K562 treated with DMSO at 1 percent for 12 hours (cell line): ENCODE measurements around the gene CCL18. TPM values are rescaled to one million over a fixed set of nuclear protein-coding genes. Genes with fewer than 3 reads are reported as not detected.

Experiments used
- total RNA-seq: library from RNA; unstranded; fragments of 300-600 nt; gene quantifications from 2 replicates; pipeline ENCODE4 v1.2.3, GENCODE V29; 2022; ENCODE audit not compliant: insufficient read depth

The CCL18 gene, protein sequence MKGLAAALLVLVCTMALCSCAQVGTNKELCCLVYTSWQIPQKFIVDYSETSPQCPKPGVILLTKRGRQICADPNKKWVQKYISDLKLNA
- total RNA-seq: not detected in 2 replicates

DNA sequence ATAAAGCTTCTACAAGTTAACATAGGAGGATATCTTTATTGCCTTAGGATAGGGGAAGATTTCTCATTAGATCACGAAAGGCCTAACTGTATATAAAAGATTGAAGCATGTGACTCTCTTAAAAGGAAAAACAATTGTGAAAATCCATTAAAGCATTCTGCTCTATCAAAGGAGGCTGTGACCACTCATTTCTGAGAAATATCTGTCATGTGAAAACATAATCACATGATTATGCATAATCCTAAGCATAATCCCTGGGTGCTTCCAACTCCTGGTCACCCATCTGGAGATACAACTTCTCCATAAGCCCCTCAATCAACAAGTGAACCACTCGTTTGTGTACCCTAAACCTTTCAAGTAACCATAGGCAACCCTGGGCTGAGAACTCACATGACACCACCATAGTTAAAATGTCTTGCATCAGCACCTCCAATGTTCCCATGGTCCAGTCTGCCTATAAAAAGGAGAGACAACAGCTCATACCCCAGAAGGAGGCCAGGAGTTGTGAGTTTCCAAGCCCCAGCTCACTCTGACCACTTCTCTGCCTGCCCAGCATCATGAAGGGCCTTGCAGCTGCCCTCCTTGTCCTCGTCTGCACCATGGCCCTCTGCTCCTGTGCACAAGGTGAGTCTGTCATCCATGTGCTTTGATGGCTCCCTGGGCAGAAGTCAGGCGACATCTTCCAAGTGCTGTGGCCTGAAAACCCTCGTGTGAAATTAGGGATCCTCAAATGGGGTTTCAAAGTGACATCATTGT lies at the start of gene CCL18:
Gene CCL18, plus strand, starts transcription at position 487 of the 756 bp plus-strand sequence. Its CDS starts 71 bp downstream, at position 558.

DNA sequence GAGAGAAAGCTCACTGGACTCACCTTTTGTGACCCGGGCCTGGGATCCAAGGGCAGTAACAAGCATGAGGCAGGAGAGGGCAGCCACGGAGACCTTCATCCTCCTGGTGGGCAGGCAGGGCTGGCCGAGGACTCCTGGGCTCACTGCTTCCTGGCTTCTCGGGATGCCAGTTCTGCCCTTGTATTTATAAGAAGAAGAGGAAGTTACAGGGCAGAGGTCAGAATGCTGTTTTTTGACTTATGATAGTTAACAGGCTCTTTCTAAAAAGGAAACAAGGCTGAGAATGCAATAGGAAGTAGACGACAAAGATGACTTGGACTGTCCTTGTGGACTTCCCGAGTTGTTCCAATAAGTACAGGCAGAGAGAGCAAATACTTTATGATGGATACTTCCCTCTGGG lies 46.3 kb upstream of the CCL18 start, which contains the start of gene CCL23:
Gene CCL23, minus strand, starts transcription at position 174 of the 400 bp plus-strand sequence. Its CDS starts 75 bp downstream, at position 99.

DNA sequence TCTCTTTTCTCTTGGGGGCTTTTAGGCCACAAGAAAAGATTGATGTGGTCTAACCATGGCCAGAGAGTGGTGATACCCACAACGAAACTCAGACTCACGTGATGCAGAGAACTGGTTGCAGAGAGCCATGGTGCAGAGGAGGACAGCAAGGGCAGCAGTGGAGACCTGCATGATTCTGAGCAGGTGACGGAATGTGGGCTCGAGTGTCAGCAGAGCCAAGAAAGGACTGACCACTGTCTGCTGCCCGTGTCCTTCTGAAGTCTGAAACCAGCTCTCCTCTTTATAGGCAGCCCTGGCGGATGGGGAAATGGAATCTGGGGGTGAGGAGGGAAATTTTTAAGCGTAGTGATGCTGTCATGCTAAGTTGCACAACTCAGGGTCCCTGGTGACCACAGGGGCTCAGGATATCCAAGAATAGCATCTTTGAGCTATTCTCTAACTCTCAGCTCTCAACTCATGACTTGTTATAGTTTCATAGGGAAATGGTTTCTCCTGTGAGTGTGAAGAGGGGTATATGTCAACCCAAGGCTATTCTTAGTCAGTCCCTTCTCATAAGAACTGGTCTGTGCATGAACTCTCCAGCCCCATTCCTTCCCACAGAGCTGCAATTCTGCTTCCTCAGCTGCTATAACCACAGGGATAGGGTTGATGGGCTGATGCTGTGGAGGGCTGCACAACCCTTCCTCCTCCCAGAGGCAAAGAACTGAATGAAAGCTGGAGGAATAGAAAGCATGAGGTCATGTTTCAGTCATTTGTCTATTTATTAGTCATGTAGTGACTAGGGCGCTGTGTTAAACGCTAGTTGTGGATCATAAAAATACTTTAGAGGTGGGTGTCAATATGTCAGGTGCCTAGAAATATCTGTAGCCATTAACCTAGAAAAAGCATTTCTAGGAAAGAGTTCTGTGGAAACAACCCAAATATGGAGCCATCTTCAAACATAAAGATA lies 26.1 kb downstream of the CCL18 start, which contains the start of gene CCL3:
Gene CCL3, minus strand, starts transcription at position 256 of the 949 bp plus-strand sequence. Its CDS starts 85 bp downstream, at position 171.

DNA sequence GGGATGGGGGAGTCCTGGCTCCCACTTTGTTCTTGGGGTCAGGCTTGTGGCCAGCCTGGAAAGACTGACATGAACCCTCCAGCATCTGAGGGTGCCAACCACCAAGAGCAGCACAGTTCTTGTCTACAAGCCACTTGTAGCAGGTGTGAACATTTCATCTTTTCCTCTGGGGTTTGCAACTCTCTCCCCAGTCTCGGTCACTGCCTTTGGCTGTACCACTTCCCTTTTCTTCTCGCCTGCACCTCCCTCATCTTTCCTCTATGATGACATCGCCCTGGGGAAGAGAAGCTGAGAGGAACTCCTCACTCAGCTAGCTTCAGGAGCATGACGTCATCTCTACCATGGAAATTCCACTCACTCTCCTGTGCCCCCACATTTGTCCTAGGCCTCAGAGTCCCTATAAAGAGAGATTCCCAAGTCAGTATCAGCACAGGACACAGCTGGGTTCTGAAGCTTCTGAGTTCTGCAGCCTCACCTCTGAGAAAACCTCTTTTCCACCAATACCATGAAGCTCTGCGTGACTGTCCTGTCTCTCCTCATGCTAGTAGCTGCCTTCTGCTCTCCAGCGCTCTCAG lies 39.4 kb downstream of the CCL18 start, which contains the start of gene CCL4:
Gene CCL4, plus strand, starts transcription at position 427 of the 575 bp plus-strand sequence. Its CDS starts 79 bp downstream, at position 506.

Other genes starting within 250 kb of the CCL18 start
- gene HEATR9, start 195.4 kb upstream of the CCL18 start, total RNA-seq: not detected in 2 replicates
- not detected in 2 replicates for gene CCL5, start 183.9 kb upstream of the CCL18 start, total RNA-seq
- gene RDM1, start 133.5 kb upstream of the CCL18 start, total RNA-seq: 8.6 and 22.3 TPM in 2 replicates
- gene LYZL6, start 120.6 kb upstream of the CCL18 start, total RNA-seq: not detected in 2 replicates
- gene CCL16, start 82.8 kb upstream of the CCL18 start, total RNA-seq: not detected in 2 replicates
- not detected in 2 replicates for gene CCL14, start 77.5 kb upstream of the CCL18 start, total RNA-seq
- gene CCL15, start 62.7 kb upstream of the CCL18 start, total RNA-seq: not detected in 2 replicates
- not detected in 2 replicates for gene CCL23, start 46.3 kb upstream of the CCL18 start, total RNA-seq
- not detected in 2 replicates for gene CCL3, start 25.9 kb downstream of the CCL18 start, total RNA-seq
- gene CCL4, start 39.6 kb downstream of the CCL18 start, total RNA-seq: not detected in 2 replicates
- not detected in 2 replicates for gene TBC1D3B, start 112.4 kb downstream of the CCL18 start, total RNA-seq
- not detected in 2 replicates for gene CCL3L1, start 132.5 kb downstream of the CCL18 start, total RNA-seq
- not detected in 2 replicates for gene CCL4L2, start 146.8 kb downstream of the CCL18 start, total RNA-seq
- not detected in 2 replicates for gene TBC1D3I, start 200.3 kb downstream of the CCL18 start, total RNA-seq